Natural killer cell (primary cell): ENCODE results near the gene DALRD3. TPM values are rescaled to one million over a fixed set of nuclear protein-coding genes. Genes with fewer than 3 reads are reported as not detected.

Experiments
- ATAC-seq, 3 donors: fragments of 150-1000 bp in 2 of 3; fragments of 200-7000 bp in 1 of 3; cut with Tn5 transposase; 1 replicate in 1 of 3; 2 replicates in 2 of 3; pipeline ENCODE4 v1.10.0; 2021; ENCODE audit warnings: mild to moderate bottlenecking in 2 of 3, moderate library complexity in 2 of 3
- DNase-seq, 2 donors: peaks; one replicate each; pipeline versions ENCODE4 v3.0.0 to v3.0.0-alpha.2; 2013 to 2021; ENCODE audit warnings: mixed read lengths in 1 of 2
- H3K27ac ChIP-seq: one replicate; pipeline ENCODE4 v1.5.1; 2013; ENCODE audit warnings: mild to moderate bottlenecking, low read length
- H3K27me3 ChIP-seq: one replicate; pipeline ENCODE4 v1.6.1; 2013; ENCODE audit warnings: low read length; ENCODE audit not compliant: control insufficient read depth, insufficient read depth
- H3K36me3 ChIP-seq: one replicate; pipeline ENCODE4 v1.6.1; 2013; ENCODE audit warnings: low read length; ENCODE audit not compliant: control insufficient read depth, insufficient read depth
- H3K4me1 ChIP-seq: one replicate; pipeline ENCODE4 v1.6.1; 2013; ENCODE audit warnings: low read length; ENCODE audit not compliant: control insufficient read depth, insufficient read depth
- H3K4me3 ChIP-seq: one replicate; pipeline ENCODE4 v1.5.1; 2013; ENCODE audit warnings: low read length
- H3K9me3 ChIP-seq: one replicate; pipeline ENCODE4 v1.6.1; 2013; ENCODE audit warnings: low read length; ENCODE audit not compliant: control insufficient read depth, insufficient read depth
- H3K27ac Mint-ChIP-seq, 2 donors: one replicate each; pipeline ENCODE4 v1.8.0; 2022; ENCODE audit warnings: mild to moderate bottlenecking in 2 of 2, mixed read lengths in 2 of 2, moderate library complexity in 1 of 2
- H3K27me3 Mint-ChIP-seq, 2 donors: one replicate each; pipeline ENCODE4 v1.8.0; 2022; ENCODE audit warnings: low read depth in 2 of 2, mixed read lengths in 2 of 2
- H3K36me3 Mint-ChIP-seq: one replicate; pipeline ENCODE4 v1.8.0; 2022; ENCODE audit warnings: mixed read lengths
- H3K4me1 Mint-ChIP-seq, 2 donors: one replicate each; pipeline ENCODE4 v1.8.0; 2022; ENCODE audit warnings: mixed read lengths in 2 of 2
- H3K4me3 Mint-ChIP-seq: one replicate; pipeline ENCODE4 v1.8.0; 2022; ENCODE audit warnings: mild to moderate bottlenecking, moderate library complexity, mixed read lengths
- H3K9me3 Mint-ChIP-seq, 2 donors: one replicate each; pipeline ENCODE4 v1.8.0; 2022; ENCODE audit warnings: mixed read lengths in 2 of 2
- CTCF ChIP-seq: fragments of 200-600 bp; IDR thresholded peaks from one replicate; pipeline ENCODE4 v1.8.0; 2022; ENCODE audit warnings: antibody characterized with exemption
- WGBS: methylation state at CpG from one replicate; pipeline ENCODE4 v1.1.7; 2013; ENCODE audit warnings: missing lambda C conversion rate; ENCODE audit not compliant: insufficient coverage; 5-methylcytosine and 5-hydroxymethylcytosine counted together
- intact Hi-C: fragments of 100-400 bp; cut with micrococcal nuclease; formaldehyde crosslinking; loops from one replicate; pipeline ENCODE4 v1.14.2; 2022
- total RNA-seq, 4 donors: library from RNA; stranded (reverse); fragments of 120-200 nt in 1 of 4; gene quantifications; one replicate each; pipeline versions ENCODE4 v1.2.3 to v1.2.4, GENCODE V29; 2013 to 2022

Gene DALRD3
- total RNA-seq, 3 donors from 2014 or later (not counting 1 experiment from before 2014, with no cell fraction given), result 16.8 to 20.1 (median 18.0) TPM

GRCh38 chr3:49028673-49029562 is 10.5 kb upstream of the DALRD3 start, which contains the start of gene IMPDH2:
Gene IMPDH2 (minus strand): TSS chr3:49029398. CDS start chr3:49029350, 48 bp downstream.
- no peaks in the 10 kb centered on the region for H3K9me3 Mint-ChIP-seq
- peak; percentile 94 to 98 for DNase-seq
- H3K4me1 ChIP-seq, result peaks cover 14% of the 10 kb centered on the region
- peak within 1 kb of the TSS; percentile 96 for H3K4me3 Mint-ChIP-seq
- peak within 1 kb of the TSS; percentile 65 for H3K4me3 ChIP-seq
- peak; percentile 96 to 99 (median 96) for ATAC-seq
- 2% methylated on average over 55 of the region's 55 CpGs for WGBS
- intact Hi-C loops, result loop anchor here (1.0 kb wide), 1 partner anchor 8 kb away; no protein-coding TSS in a partner anchor
- no peaks in the 10 kb centered on the region for H3K27me3 Mint-ChIP-seq
- H3K36me3 ChIP-seq, result peaks cover 58% of the 10 kb centered on the region
- no peaks in the 10 kb centered on the region for H3K27me3 ChIP-seq
- H3K4me1 Mint-ChIP-seq, result peaks cover 23 to 35% of the 10 kb centered on the region in 2 donors
- H3K27ac Mint-ChIP-seq, result peak within 1 kb of the TSS; percentile 99 to 100
- TF ChIP-seq CTCF, result peak; percentile 13
- no peaks in the 10 kb centered on the region for H3K9me3 ChIP-seq
- H3K36me3 Mint-ChIP-seq, result peaks cover 13% of the 10 kb centered on the region
- H3K27ac ChIP-seq, result peak within 1 kb of the TSS; percentile 91

DNA sequence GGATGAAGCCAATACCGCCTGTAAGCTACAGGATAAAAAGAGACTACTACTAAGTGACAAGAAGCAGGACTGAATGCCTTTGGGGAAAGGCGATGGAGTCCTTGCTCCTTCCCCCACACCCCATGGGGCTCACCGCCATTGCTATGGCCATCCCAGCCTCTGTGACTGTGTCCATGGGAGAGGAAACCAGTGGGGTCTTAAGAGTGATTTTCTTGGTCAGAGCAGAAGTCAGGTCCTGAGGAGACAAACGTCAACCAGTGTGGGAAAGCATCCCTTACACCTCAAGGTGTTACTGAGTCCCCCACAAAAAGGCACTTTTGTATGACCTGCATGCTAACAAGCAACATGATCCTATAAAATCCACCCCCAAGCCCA is 9.9 kb upstream of the DALRD3 start:
- Histone ChIP-seq H3K27me3 (no peaks in the 10 kb centered on the region), H3K4me3 (peak overlapping the region; percentile 65), H3K27ac (peak overlapping the region; percentile 91), H3K4me1 (peaks cover 15% of the 10 kb centered on the region), H3K9me3 (no peaks in the 10 kb centered on the region), H3K36me3 (peaks cover 59% of the 10 kb centered on the region)
- no peaks in the 10 kb centered on the region for H3K9me3 Mint-ChIP-seq
- WGBS, result 79% methylated on average over 3 of the region's 4 CpGs
- H3K4me1 Mint-ChIP-seq, result peaks cover 24 to 36% of the 10 kb centered on the region in 2 donors
- intact Hi-C loops, result no loop called here
- H3K27me3 Mint-ChIP-seq, result no peaks in the 10 kb centered on the region
- H3K4me3 Mint-ChIP-seq, result peak overlapping the region; percentile 96
- peaks cover 13% of the 10 kb centered on the region for H3K36me3 Mint-ChIP-seq
- no peak for ATAC-seq
- peak overlapping the region; percentile 99 to 100 for H3K27ac Mint-ChIP-seq
- no peak for TF ChIP-seq CTCF
- no peak for DNase-seq

- 94% methylated on average over 9 of the region's 9 CpGs for WGBS
- DNase-seq, result peak in 1 of 2 donors; percentile 15
Measured at GRCh38 chr3:49027634-49028033, 9.3 kb upstream of the DALRD3 start.

More at GRCh38 chr3:49027634-49028033, 9.3 kb upstream of the DALRD3 start:
- Histone ChIP-seq H3K27ac (no peak overlapping the region), H3K9me3 (no peaks in the 10 kb centered on the region), H3K36me3 (peaks cover 52% of the 10 kb centered on the region), H3K27me3 (no peaks in the 10 kb centered on the region), H3K4me1 (peaks cover 21% of the 10 kb centered on the region), H3K4me3 (no peak overlapping the region)
- H3K27me3 Mint-ChIP-seq, result no peaks in the 10 kb centered on the region
- intact Hi-C loops, result no loop called here
- H3K4me1 Mint-ChIP-seq, result peaks cover 29 to 42% of the 10 kb centered on the region in 2 donors
- TF ChIP-seq CTCF, result no peak
- ATAC-seq, result no peak
- H3K4me3 Mint-ChIP-seq, result peak overlapping the region; percentile 96
- peaks cover 13% of the 10 kb centered on the region for H3K36me3 Mint-ChIP-seq
- no peaks in the 10 kb centered on the region for H3K9me3 Mint-ChIP-seq
- H3K27ac Mint-ChIP-seq, result peak overlapping the region; percentile 99 to 100
